Measurements from ENCODE around the gene PDCD6IP.

The PDCD6IP gene

DNA sequence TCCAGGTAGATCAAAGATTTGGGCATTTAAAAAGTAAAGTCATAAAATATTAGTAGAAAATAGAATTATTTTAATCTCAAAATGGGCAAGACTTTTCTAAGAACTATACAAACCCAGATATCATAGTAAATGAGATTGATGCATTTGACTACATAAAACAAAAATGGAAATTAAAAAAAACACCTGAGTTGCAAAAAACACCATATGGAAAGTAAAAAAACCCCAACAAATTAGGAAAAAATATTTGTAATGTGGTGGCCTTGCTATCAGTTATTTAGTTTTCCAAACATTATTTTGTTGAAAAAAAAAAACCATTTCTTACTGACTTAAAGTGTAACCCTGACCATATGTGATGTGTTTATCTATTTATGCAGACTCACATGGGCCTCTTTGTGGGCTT lies 97.2 kb downstream of the PDCD6IP start:
- no peak for DNase-seq (ENCODE audit: low read depth)
- TF ChIP-seq, protein P1, sequence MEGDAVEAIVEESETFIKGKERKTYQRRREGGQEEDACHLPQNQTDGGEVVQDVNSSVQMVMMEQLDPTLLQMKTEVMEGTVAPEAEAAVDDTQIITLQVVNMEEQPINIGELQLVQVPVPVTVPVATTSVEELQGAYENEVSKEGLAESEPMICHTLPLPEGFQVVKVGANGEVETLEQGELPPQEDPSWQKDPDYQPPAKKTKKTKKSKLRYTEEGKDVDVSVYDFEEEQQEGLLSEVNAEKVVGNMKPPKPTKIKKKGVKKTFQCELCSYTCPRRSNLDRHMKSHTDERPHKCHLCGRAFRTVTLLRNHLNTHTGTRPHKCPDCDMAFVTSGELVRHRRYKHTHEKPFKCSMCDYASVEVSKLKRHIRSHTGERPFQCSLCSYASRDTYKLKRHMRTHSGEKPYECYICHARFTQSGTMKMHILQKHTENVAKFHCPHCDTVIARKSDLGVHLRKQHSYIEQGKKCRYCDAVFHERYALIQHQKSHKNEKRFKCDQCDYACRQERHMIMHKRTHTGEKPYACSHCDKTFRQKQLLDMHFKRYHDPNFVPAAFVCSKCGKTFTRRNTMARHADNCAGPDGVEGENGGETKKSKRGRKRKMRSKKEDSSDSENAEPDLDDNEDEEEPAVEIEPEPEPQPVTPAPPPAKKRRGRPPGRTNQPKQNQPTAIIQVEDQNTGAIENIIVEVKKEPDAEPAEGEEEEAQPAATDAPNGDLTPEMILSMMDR (IDR thresholded peaks at IDR 0.05; ENCODE audit: insufficient read depth, low read depth, low read length, missing control alignments), result no peak
- H3K4me3 ChIP-seq (ENCODE audit: low read length), result no peak overlapping the region

DNA sequence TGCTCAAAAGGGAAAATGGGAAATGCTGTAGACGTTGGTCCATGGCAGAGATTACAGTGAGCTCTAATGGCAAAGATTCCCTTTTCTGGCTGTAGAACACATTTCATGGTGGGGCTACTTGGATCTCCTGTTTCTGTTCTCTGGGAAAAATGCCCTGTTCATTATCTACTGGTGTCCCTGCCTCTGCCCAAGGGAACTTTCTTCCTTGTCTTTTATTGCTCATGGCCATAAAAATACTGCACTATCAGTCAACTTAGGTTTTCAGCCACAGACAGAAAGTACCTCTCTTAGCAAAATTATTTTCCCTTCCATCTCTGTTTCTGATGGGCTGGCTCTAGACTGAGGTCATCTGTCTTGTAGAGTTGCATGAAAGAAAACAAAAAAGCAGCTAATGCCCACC lies 98.9 kb downstream of the PDCD6IP start:
- no peak overlapping the region for H3K4me3 ChIP-seq (ENCODE audit: low read length)
- DNase-seq (ENCODE audit: low read depth), result no peak
- TF ChIP-seq, protein P1 (IDR thresholded peaks at IDR 0.05; ENCODE audit: insufficient read depth, low read depth, low read length, missing control alignments), result no peak

DNA sequence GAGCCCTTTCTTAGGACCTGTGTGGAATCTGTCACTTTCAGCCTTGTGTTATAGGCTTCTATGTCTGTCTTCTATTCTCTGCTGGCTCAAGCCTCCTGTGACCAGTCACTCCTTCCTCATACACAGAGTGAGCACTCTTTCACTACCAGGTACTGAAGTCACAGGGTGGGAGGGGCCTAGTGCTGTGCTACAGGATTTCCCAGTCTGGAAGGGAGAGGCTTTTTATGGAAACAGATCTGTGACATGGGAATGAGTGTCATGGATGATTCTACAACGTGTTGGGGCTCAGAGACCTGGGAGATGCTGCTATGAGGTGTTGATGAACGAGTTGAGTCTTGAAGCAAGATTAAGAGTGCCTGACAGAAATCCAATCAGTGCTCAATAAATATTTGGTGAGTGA lies 100.5 kb downstream of the PDCD6IP start:
- DNase-seq (ENCODE audit: low read depth), result peak; percentile 93
- TF ChIP-seq, protein P1 (IDR thresholded peaks at IDR 0.05; ENCODE audit: insufficient read depth, low read depth, low read length, missing control alignments), result no peak

DNA sequence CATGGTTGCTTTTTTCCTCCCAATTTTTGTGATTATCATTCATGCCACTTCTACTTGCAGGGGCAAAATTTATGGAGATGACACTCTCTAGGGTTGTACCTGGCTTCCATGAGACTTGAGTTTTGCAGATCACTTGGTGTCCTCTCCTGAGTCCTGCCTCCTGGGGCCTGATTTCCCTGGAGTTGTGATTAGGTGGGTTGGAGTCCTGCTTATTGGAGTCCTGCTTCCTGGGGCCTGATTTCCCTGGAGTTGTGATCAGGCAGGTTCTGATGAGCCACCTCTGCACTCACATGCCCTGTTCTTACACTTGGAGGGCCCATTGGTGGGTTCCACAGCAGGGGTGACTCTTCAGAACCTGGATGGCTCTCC lies 102.0 kb downstream of the PDCD6IP start:
- no peak for DNase-seq (ENCODE audit: low read depth)
- no peak overlapping the region for H3K4me3 ChIP-seq (ENCODE audit: low read length)
- TF ChIP-seq, protein P1 (IDR thresholded peaks at IDR 0.05; ENCODE audit: insufficient read depth, low read depth, low read length, missing control alignments), result no peak

More for the DNA sequence above, 100.5 kb downstream of the PDCD6IP start:
- no peak overlapping the region for H3K4me3 ChIP-seq (ENCODE audit: low read length)

DNA sequence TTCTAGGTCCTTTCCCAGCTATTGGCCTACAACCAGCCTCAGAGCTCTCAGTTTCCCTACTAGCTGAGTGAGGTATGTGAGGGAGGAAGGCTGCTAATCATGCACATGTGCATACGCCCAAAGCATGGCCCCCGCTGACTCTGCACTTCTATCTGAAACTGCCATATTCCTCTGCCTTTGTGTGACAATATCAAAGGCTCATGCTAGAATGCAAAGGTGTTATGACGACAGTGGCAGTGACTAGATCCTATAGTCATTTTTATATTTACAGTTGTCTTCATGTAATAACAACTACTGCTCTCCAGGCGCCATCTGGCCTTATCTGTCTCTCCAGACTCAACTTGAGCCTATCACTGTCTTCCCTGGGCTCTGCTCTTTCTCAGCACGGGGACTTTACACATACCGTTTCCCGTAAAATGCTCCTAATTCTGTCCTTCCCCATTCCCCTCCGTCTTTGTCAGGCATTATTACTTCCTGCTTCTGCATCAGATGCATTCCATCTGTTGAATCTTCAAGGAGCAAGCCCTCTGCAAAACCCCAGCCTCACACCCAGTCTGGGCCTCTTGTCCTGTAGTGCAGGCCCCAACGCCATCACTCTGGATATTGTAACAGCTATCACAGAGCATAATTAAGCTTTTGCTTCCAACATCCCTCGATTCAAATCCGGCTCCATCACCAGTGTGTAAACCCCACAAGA lies 102.5 kb downstream of the PDCD6IP start:
- no peak overlapping the region for H3K4me3 ChIP-seq (ENCODE audit: low read length)
- TF ChIP-seq, protein P1 (IDR thresholded peaks at IDR 0.05; ENCODE audit: insufficient read depth, low read depth, low read length, missing control alignments), result no peak
- no peak for DNase-seq (ENCODE audit: low read depth)

DNA sequence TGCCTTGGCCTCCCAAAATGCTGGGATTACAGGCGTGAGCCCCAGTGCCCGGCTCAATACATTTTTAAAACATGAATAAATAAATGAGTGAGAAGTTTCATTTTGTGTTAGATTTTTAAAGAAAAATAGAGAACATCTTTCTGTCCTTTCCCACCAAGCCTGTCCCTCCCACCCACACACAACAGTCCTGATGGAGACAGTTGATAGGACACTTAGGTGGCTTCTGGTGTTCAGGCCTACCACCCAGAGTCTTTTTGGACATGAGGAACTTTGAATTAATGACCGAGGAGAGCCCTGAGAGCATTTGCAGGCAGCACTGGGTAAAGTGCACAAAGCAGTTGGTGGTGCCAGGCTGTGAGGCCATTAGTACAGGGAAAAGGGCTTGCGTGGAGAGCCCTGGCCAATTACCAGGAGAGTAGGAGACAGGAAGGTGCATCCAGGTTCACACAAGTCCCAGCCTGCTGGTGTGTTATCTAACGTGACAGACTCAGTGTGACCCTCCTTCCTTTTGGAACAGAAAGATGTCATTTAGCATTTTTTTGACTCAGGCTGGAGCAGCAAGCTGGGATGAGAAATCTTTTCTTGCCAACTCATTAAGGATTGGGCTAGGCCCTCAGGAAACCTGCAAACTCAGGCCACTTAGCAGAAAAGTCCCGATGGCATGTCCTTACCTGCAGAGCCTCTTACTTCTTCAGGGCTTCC lies 103.6 kb downstream of the PDCD6IP start:
- TF ChIP-seq, protein P1 (IDR thresholded peaks at IDR 0.05; ENCODE audit: insufficient read depth, low read depth, low read length, missing control alignments), result no peak
- peak; percentile 86 for DNase-seq (ENCODE audit: low read depth)
- no peak overlapping the region for H3K4me3 ChIP-seq (ENCODE audit: low read length)
